A673 (cell line): ENCODE data around the gene SOX10. TPM values are rescaled to one million over a fixed set of nuclear protein-coding genes. Genes with fewer than 3 reads are reported as not detected.

ENCODE experiments used
- BruUV-seq: library from RNA; stranded (reverse); fragments of 400-500 nt; replicated peaks from 2 replicates; lab custom pipeline; 2021; lab: Mats Ljungman, UMichigan
- CTCF ChIA-PET: fragments of 300-600 bp; sonication (Branson Sonifier 250); formaldehyde crosslinking; loops from one replicate; lab custom pipeline; 2022; ENCODE audit warnings: antibody characterized with exemption; lab: Charles Lee
- POLR2A ChIA-PET: fragments of 300-600 bp; sonication (Branson Sonifier 250); formaldehyde crosslinking; loops from one replicate; lab custom pipeline; 2022; ENCODE audit warnings: antibody characterized with exemption; ENCODE audit not compliant: low non-redundant PET; lab: Charles Lee
- DNase-seq: peaks from one replicate; pipeline ENCODE4 v3.0.0-alpha.2; 2015; ENCODE audit warnings: low spot score
- H3K27ac ChIP-seq: fragments of 200-600 bp; sonication (generic); 2 replicates; pipeline ENCODE4 v1.5.1; 2016; ENCODE audit warnings: mixed run types, low read depth, mild to moderate bottlenecking, mixed read lengths, antibody characterized with exemption, low read length; ENCODE audit not compliant: poor library complexity, severe bottlenecking
- H3K27me3 ChIP-seq: fragments of 200-600 bp; sonication (generic); replicated peaks from 2 replicates; pipeline ENCODE4 v1.6.1; 2017; ENCODE audit warnings: mixed run types, low read depth, mild to moderate bottlenecking, mixed read lengths, antibody characterized with exemption, low read length; ENCODE audit not compliant: insufficient read depth, poor library complexity
- H3K36me3 ChIP-seq: fragments of 200-600 bp; sonication (generic); 2 replicates; pipeline ENCODE4 v1.6.1; 2016; ENCODE audit warnings: mixed run types, mild to moderate bottlenecking, mixed read lengths, antibody characterized with exemption, low read length; ENCODE audit not compliant: insufficient read depth, poor library complexity, severe bottlenecking
- H3K4me1 ChIP-seq: fragments of 200-600 bp; sonication (generic); 2 replicates; pipeline ENCODE4 v1.6.1; 2017; ENCODE audit warnings: mixed run types, mild to moderate bottlenecking, mixed read lengths, antibody characterized with exemption, low read length; ENCODE audit not compliant: insufficient read depth, poor library complexity, severe bottlenecking
- H3K4me3 ChIP-seq: fragments of 200-600 bp; sonication (generic); 2 replicates; pipeline ENCODE4 v1.5.1; 2016; ENCODE audit warnings: low read depth, mixed run types, mild to moderate bottlenecking, mixed read lengths, low read length; ENCODE audit not compliant: poor library complexity, severe bottlenecking
- H3K9me3 ChIP-seq: fragments of 200-600 bp; sonication (generic); 2 replicates; pipeline ENCODE4 v1.6.1; 2016; ENCODE audit warnings: mixed run types, low read depth, mild to moderate bottlenecking, mixed read lengths, antibody characterized with exemption, low read length; ENCODE audit not compliant: poor library complexity, severe bottlenecking
- CTCF ChIP-seq: fragments of 300-800, 200-600 bp; sonication (generic); conservative IDR thresholded peaks from 2 replicates; pipeline ENCODE4 v1.5.1; 2017; ENCODE audit warnings: low read depth, mild to moderate bottlenecking, antibody characterized with exemption, low read length, moderate library complexity, mixed read lengths
- EZH2 ChIP-seq: fragments of 200-600 bp; sonication (generic); IDR thresholded peaks from 2 replicates; pipeline ENCODE4 v1.6.1; 2017; ENCODE audit warnings: borderline replicate concordance, low read depth, mild to moderate bottlenecking, mixed read lengths, antibody characterized with exemption, low read length; ENCODE audit not compliant: poor library complexity, severe bottlenecking
- intact Hi-C: fragments of 100-400 bp; cut with micrococcal nuclease; formaldehyde crosslinking; loops from one replicate; pipeline ENCODE4 v1.10.0; 2022; ENCODE audit not compliant: unreplicated experiment
- total RNA-seq: library from RNA; stranded (reverse); gene quantifications from 2 replicates; pipeline ENCODE4 v1.2.3, GENCODE V29; 2021

Gene SOX10
- total RNA-seq, 1 experiment from 2014 or later = not detected

- H3K9me3 ChIP-seq = no peaks in the 10 kb centered on the region
- peaks cover 10% of the 10 kb centered on the region for H3K36me3 ChIP-seq
- H3K27me3 ChIP-seq = no peaks in the 10 kb centered on the region
- ChIA-PET POLR2A (no interaction called here), CTCF (no interaction called here)
- intact Hi-C loops = no loop called here
- TF ChIP-seq EZH2 = no peak
- H3K4me1 ChIP-seq = peaks cover 7% of the 10 kb centered on the region
- BruUV-seq = no TSS peak
- DNase-seq = no peak
- H3K27ac ChIP-seq = no peak overlapping the region
- no peak overlapping the region for H3K4me3 ChIP-seq
These were observed 52.4 kb downstream of the SOX10 start for GRCh38 chr22:37931893-37932389.

GRCh38 chr22:37930952-37931440 is 53.4 kb downstream of the SOX10 start:
- DNase-seq = no peak
- Histone ChIP-seq H3K27ac (no peak overlapping the region), H3K9me3 (no peaks in the 10 kb centered on the region), H3K27me3 (no peaks in the 10 kb centered on the region), H3K36me3 (peaks cover 10% of the 10 kb centered on the region), H3K4me1 (peaks cover 7% of the 10 kb centered on the region), H3K4me3 (no peak overlapping the region)
- TF ChIP-seq EZH2 = no peak
- no peak for TF ChIP-seq CTCF
- ChIA-PET POLR2A (no interaction called here), CTCF (interaction anchor here (0.6 kb wide), 1 partner anchor 12 kb away, joined by 3 read pairs; no protein-coding TSS in a partner anchor)
- intact Hi-C loops = no loop called here
- BruUV-seq = no TSS peak

GRCh38 chr22:37930270-37930951 is 53.9 kb downstream of the SOX10 start:
- no TSS peak for BruUV-seq
- no peaks in the 10 kb centered on the region for H3K27me3 ChIP-seq
- intact Hi-C loops = no loop called here
- peaks cover 14% of the 10 kb centered on the region for H3K36me3 ChIP-seq
- DNase-seq = no peak
- TF ChIP-seq EZH2 = no peak
- no peak; the same call in 1 of the 2 replicates for TF ChIP-seq CTCF
- no peaks in the 10 kb centered on the region for H3K9me3 ChIP-seq
- POLR2A ChIA-PET = no interaction called here
- H3K4me3 ChIP-seq = no peak overlapping the region
- CTCF ChIA-PET = interaction anchor here (0.6 kb wide), 1 partner anchor 12 kb away, joined by 3 read pairs; no protein-coding TSS in a partner anchor
- H3K4me1 ChIP-seq = peaks cover 7% of the 10 kb centered on the region
- H3K27ac ChIP-seq = no peak overlapping the region
